SJSA1 (cell line): ENCODE data around the gene BAG2. TPM values are rescaled to one million over a fixed set of nuclear protein-coding genes. Genes with fewer than 3 reads are reported as not detected.

Experiments used
- DNase-seq, 2 experiments: peaks; one replicate each; pipeline ENCODE4 v3.0.0-alpha.2; 2015 to 2020; ENCODE audit warnings: low spot score in 2 of 2, low read depth in 1 of 2
- H3K27ac ChIP-seq: fragments of 250-450 bp; sonication (Bioruptor Pico); 2 replicates; pipeline ENCODE4 v1.5.1; 2020; ENCODE audit warnings: mild to moderate bottlenecking, moderate library complexity
- H3K27me3 ChIP-seq: fragments of 250-450 bp; sonication (Bioruptor Pico); replicated peaks from 2 replicates; pipeline ENCODE4 v1.5.1; 2020; ENCODE audit warnings: mild to moderate bottlenecking, moderate library complexity
- H3K36me3 ChIP-seq: fragments of 250-450 bp; sonication (Bioruptor Pico); 2 replicates; pipeline ENCODE4 v1.5.1; 2020; ENCODE audit warnings: mild to moderate bottlenecking
- H3K4me1 ChIP-seq: fragments of 250-450 bp; sonication (Bioruptor Pico); replicated peaks from 2 replicates; pipeline ENCODE4 v1.6.1; 2021; ENCODE audit warnings: mild to moderate bottlenecking
- H3K4me3 ChIP-seq: fragments of 250-450 bp; sonication (Bioruptor Pico); 2 replicates; pipeline ENCODE4 v1.5.1; 2020; ENCODE audit warnings: mild to moderate bottlenecking
- H3K9me3 ChIP-seq: fragments of 250-450 bp; sonication (Bioruptor Pico); replicated peaks from 2 replicates; pipeline ENCODE4 v1.5.1; 2020; ENCODE audit warnings: mild to moderate bottlenecking
- total RNA-seq: library from RNA; depleted of rRNA; stranded (reverse); fragments of >200 nt; shearing (Covaris generic); gene quantifications from 2 replicates; pipeline ENCODE4 v1.2.3, GENCODE V29; 2014; rRNA removed

The BAG2 gene
- total RNA-seq, 1 experiment from 2014 or later, result 32.8 TPM

DNA sequence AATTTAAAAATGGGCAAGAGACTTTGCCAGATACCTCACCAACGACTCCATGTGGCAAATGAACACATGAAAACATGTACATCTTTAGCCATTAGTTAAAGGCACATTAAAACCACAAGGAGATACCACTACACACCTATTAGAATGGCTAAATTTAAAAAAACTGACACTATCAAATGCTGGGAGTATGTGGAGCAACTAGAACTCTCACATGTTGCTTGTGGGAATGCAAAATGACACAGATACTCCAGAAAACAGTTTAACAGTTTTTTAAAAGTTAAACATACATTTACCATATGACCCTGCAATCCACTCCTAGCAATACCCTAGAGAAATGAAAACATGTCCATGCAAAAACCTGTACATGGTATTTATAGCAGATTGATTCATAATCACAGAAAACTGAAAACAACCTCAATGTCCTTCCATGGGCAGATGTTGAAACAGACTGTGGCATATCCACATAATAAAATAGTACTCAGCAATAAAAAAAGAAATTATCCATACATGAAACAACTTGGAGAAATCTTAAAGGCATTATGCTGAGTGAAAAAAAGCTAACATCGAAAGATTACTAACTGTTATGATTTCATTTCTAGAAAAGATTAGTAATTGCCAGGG lies 48.1 kb downstream of the BAG2 start:
- no peak overlapping the region for H3K27ac ChIP-seq
- peaks cover 20% of the 10 kb centered on the region for H3K4me1 ChIP-seq
- no peaks in the 10 kb centered on the region for H3K9me3 ChIP-seq
- no peak for DNase-seq
- H3K36me3 ChIP-seq, result peaks cover 12% of the 10 kb centered on the region
- no peaks in the 10 kb centered on the region for H3K27me3 ChIP-seq
- peak overlapping the region; percentile 93 for H3K4me3 ChIP-seq

DNA sequence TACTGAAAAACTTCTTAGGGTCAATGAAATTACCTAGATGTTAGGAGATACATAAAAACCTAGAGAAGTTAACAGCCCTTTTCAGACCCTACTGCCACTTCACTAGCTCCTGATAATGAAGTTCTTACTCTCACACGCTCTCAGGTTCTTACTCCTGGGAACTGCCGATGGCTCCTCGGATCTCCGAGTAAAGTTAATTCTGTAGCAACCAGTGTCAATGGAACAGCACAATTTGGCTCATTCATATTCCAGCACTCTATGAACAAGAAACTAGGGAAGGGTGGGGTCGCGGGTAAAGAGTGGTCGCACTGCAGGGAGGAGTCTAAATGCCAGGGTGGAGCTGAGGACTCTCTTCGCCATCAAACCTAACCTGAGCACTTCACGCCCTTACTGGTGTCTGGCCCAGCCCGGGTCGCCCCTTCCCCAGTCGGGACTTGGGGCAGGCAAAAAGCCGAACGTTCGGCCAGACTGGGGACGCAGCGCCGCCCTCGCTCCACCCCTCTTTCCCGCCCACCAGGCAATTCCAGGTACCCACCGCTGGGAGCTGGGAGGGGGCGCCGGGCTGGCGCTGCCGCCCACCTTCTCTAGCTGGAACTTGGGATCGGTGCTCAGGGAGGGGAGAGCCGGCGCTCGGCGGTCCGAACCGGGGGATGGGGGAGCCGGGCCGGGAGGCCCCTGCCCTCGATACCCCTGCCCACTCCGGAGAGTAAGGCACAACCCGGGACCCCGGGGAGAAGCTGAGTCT lies 49.2 kb downstream of the BAG2 start:
- Histone ChIP-seq H3K4me3 (peak overlapping the region; percentile 93), H3K36me3 (peaks cover 11% of the 10 kb centered on the region)
- DNase-seq, result peak; percentile 76 to 81

DNA sequence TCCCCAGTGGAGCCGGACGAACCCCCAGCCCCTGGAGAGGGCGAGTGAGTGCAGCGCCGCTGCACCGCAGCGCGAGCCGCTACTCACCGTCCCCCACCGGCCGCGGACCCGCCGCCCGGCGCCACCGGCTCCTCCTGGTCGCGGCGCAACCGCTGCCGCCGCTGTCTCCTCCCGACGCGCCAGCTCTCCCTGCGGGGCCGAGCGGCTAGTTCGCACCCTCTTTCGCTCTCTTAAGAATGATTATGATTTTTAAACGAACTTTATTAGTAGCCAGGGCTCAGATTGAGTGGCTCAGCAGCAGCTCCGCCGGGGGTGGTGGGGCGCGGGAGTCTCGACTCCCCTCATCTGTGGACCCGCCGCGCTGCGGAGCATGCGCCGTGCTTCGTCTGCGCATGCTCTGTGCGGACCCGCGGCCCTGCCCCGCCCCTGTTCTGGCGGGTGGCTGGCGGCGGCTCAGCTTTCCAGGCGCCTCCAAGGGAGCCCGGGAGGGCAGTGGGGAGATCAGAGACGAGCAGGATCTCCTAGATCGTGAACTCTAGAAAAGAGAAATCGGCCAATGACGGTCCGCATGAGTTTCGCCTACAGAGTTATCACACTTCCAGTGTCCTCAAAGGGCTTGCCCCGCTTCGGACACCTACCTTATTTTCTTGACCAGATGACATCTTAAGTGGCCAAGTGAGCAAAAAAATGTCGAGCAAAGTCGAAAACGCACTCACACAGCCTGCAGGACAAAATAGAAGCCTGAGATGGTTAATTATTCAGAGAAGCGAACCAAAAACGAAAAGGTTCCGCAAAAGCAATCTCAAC lies 50.0 kb downstream of the BAG2 start, which contains the start of gene RAB23:
RAB23 (minus strand) TSS at position 372 of the 807 bp plus-strand sequence. CDS start 11,927 bp downstream, outside the sequence.
- peak; percentile 85 to 97 for DNase-seq
- Histone ChIP-seq H3K4me1 (peaks cover 16% of the 10 kb centered on the region), H3K36me3 (peaks cover 11% of the 10 kb centered on the region), H3K9me3 (no peaks in the 10 kb centered on the region), H3K27ac (peak within 1 kb of the TSS; percentile 66), H3K4me3 (peak within 1 kb of the TSS; percentile 93), H3K27me3 (no peaks in the 10 kb centered on the region)

More for the DNA sequence above, 49.2 kb downstream of the BAG2 start:
- H3K9me3 ChIP-seq, result no peaks in the 10 kb centered on the region
- peaks cover 20% of the 10 kb centered on the region for H3K4me1 ChIP-seq
- H3K27ac ChIP-seq, result peak overlapping the region; percentile 66
- no peaks in the 10 kb centered on the region for H3K27me3 ChIP-seq

DNA sequence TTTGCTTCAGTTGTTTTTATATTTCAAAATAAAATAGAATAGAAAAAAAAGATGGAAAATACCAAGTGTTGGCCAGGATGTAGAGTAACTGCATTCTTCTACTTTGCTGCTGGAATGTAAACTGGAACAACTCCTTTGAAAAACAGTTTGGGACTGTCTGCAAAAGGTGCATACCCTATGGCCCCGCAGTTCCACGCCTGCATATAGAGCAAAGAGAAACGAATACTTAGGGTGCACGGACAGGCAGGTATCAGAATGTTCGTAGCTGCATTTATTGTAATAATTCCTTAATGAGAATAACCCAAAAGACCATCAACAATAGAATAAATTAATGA lies 50.6 kb downstream of the BAG2 start:
- H3K27ac ChIP-seq, result peak overlapping the region; percentile 66
- H3K4me1 ChIP-seq, result peaks cover 16% of the 10 kb centered on the region
- no peaks in the 10 kb centered on the region for H3K9me3 ChIP-seq
- no peak for DNase-seq
- H3K4me3 ChIP-seq, result peak overlapping the region; percentile 93
- peaks cover 11% of the 10 kb centered on the region for H3K36me3 ChIP-seq
- no peaks in the 10 kb centered on the region for H3K27me3 ChIP-seq

DNA sequence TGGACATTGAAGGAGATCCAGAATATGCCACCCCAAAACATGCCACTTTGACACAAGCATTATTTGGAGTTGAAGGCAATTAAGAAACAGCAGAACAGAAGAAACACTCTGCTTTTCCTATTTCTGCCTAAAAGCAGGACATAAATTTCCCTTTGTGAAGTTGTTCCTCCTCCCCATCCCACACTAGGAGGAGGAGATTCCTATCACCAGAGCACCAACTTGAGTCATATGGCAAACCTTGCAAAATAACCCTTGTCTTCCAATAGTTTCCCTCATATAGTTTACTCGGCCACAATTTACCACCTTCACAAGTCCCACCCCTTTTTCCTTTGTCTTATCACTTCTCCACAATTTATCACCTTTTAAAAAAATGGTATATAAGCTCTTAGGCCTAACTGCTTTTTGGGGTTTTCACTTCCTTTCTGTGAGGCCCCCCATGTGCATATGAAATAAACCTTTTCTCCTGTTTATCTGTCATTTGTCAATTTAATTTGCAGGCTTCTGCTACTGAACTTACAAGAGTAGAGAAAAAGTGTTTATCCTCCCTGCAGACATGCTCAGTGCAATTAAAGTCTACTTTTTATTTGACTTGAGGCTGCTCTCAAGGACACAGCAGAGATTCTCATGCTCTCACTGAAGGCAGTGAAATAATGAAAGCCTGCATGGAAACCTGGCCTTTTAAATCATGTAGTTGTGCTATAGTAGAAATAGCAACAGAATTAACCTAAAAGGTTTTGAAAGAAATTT lies 52.8 kb downstream of the BAG2 start:
- peaks cover 12% of the 10 kb centered on the region for H3K4me1 ChIP-seq
- peaks cover 11% of the 10 kb centered on the region for H3K36me3 ChIP-seq
- no peak for DNase-seq
- no peaks in the 10 kb centered on the region for H3K9me3 ChIP-seq
- H3K27me3 ChIP-seq, result no peaks in the 10 kb centered on the region
- H3K4me3 ChIP-seq, result no peak overlapping the region
- no peak overlapping the region for H3K27ac ChIP-seq

DNA sequence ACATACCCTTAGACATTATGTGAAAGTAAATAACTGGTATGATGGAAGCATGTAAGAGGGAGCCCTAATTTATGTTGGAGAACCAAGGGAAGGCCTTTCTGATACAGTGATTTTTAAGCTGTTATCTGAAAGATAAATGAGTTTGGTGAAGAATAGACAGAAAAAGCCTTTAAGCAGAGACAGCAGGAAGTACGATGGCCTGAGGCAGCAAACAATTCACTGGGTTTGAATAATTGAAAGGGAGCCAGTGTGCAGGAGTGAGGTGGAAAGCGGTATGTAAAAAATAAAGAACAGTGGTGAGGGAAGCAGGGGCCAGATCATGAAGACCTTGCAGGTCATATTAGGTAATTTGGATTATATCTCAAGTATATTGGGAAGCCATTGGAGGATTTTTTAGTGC lies 54.1 kb downstream of the BAG2 start:
- Histone ChIP-seq H3K27ac (no peak overlapping the region), H3K4me3 (no peak overlapping the region), H3K4me1 (peaks cover 6% of the 10 kb centered on the region), H3K9me3 (no peaks in the 10 kb centered on the region), H3K27me3 (no peaks in the 10 kb centered on the region), H3K36me3 (peaks cover 9% of the 10 kb centered on the region)
- no peak for DNase-seq

Other genes starting within 250 kb of the BAG2 start
- gene BEND6, start 217.2 kb upstream of the BAG2 start, total RNA-seq, result 7.0 and 11.9 TPM in 2 replicates
- 18.1 and 22.8 TPM in 2 replicates for gene KIAA1586, start 125.6 kb upstream of the BAG2 start, total RNA-seq
- 41.9 and 58.3 TPM in 2 replicates for gene ZNF451, start 82.1 kb upstream of the BAG2 start, total RNA-seq
- 77.8 and 94.3 TPM in 2 replicates for gene RAB23, start 50.0 kb downstream of the BAG2 start, total RNA-seq
- gene PRIM2, start 145.3 kb downstream of the BAG2 start, total RNA-seq, result 42.2 and 58.0 TPM in 2 replicates